ENCODE measurements around the gene TAMALIN. TPM values are rescaled to one million over a fixed set of nuclear protein-coding genes. Genes with fewer than 3 reads are reported as not detected.

TAMALIN gene
- total RNA-seq, 1 experiment from 2014 or later: 0.58 TPM

DNA sequence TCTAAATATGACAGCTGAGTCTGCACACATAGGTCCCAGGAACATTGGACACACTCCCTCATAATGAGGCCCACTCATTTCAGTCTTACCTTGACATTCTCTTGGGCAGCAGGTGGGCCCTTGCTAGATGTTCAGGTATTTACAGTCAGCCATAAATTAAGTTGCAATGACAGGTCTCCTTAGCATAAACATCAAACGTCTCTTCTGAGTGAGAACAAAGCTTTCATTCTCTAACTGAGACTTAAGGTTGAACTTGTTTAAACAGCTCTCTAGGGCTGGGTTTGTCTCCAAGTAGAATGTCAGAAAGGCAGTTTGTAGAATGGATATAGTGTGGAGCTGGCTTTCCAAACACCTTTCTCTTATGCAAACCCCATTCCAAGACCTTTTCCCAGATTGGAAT is 44.9 kb upstream of the TAMALIN start:
- Histone ChIP-seq H3K4me2 (ENCODE audit: low read length) (no peak overlapping the region), H3K4me1 (ENCODE audit: insufficient read depth, low read length) (no peaks in the 10 kb centered on the region), H3F3A (ENCODE audit: low read length, unreplicated experiment) (no peaks in the 10 kb centered on the region), H3K27ac (ENCODE audit: low read length) (no peak overlapping the region), H3K4me3 (ENCODE audit: low read length) (no peak overlapping the region), H3K9me2 (replicated peaks; ENCODE audit: low read length) (no peaks in the 10 kb centered on the region), H3K9ac (ENCODE audit: low read length) (no peak overlapping the region), H2AFZ (ENCODE audit: low read length) (no peak overlapping the region), H4K20me1 (ENCODE audit: low read length) (0 out of 2 replicates have a peak, but pooled peaks cover 5% of the 10 kb centered on the region), H3K27me3 (ENCODE audit: low read length) (no peaks in the 10 kb centered on the region), H3K79me2 (ENCODE audit: low read length) (peaks cover 51% of the 10 kb centered on the region), H3K9me3 (ENCODE audit: low read length) (no peaks in the 10 kb centered on the region), H3K36me3 (ENCODE audit: low read depth, low read length) (0 out of 2 replicates have a peak, but pooled peaks cover 9% of the 10 kb centered on the region)
- ATAC-seq (peak; percentile 72), DNase-seq (peak; percentile 28)
- POLR2A ChIA-PET (ENCODE audit: unreplicated experiment): interaction anchor here (0.6 kb wide), 2 partner anchors 15 to 126 kb away, joined by 3 to 6 read pairs; no protein-coding TSS in a partner anchor
- CTCF ChIA-PET: no interaction called here
- intact Hi-C loops (cut with micrococcal nuclease): no loop called here
- no peak for TF ChIP-seq CTCF (conservative IDR thresholded peaks at IDR 0.05; ENCODE audit: low read depth, low read length)
- TF ChIP-seq EZH2 (IDR thresholded peaks at IDR 0.05; ENCODE audit: low read length, unreplicated experiment): no peak
- no peak for TF ChIP-seq EZH2phosphoT487 (IDR thresholded peaks at IDR 0.05; ENCODE audit: borderline replicate concordance, low read length)
- no TSS peak for BruUV-seq (replicated peaks)

DNA sequence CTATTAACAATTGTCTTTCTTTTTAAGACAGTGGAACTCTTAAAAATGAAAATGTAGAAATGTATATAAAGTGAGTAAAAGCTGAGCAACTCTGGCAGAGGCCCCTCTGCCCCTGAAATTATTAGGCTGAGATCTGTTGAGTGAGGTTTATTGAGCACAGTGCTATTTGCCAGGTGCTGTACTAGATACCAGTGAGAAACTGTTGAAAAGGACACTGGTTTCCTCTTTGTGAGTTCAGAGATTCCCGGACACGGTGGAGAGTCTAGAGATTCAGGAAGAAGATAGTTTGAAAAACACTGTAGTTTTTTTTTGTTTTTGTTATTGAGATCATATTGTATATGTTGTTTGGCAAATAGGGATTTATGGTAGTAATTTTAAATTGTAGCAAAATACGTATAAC is 44.0 kb upstream of the TAMALIN start:
- POLR2A ChIA-PET (ENCODE audit: unreplicated experiment): no interaction called here
- Histone ChIP-seq H3K9me2 (replicated peaks; ENCODE audit: low read length) (no peaks in the 10 kb centered on the region), H2AFZ (ENCODE audit: low read length) (no peak overlapping the region), H3K9ac (ENCODE audit: low read length) (no peak overlapping the region), H3K4me3 (ENCODE audit: low read length) (no peak overlapping the region), H3K27me3 (ENCODE audit: low read length) (no peaks in the 10 kb centered on the region), H3K36me3 (ENCODE audit: low read depth, low read length) (0 out of 2 replicates have a peak, but pooled peaks cover 9% of the 10 kb centered on the region), H3K9me3 (ENCODE audit: low read length) (no peaks in the 10 kb centered on the region), H3F3A (ENCODE audit: low read length, unreplicated experiment) (no peaks in the 10 kb centered on the region), H3K4me2 (ENCODE audit: low read length) (no peak overlapping the region), H3K4me1 (ENCODE audit: insufficient read depth, low read length) (no peaks in the 10 kb centered on the region), H4K20me1 (ENCODE audit: low read length) (0 out of 2 replicates have a peak, but pooled peaks cover 5% of the 10 kb centered on the region), H3K27ac (ENCODE audit: low read length) (no peak overlapping the region), H3K79me2 (ENCODE audit: low read length) (peaks cover 49% of the 10 kb centered on the region)
- DNase-seq (no peak), ATAC-seq (no peak)
- BruUV-seq (replicated peaks): no TSS peak
- CTCF ChIA-PET: no interaction called here
- intact Hi-C loops (cut with micrococcal nuclease): no loop called here
- no peak for TF ChIP-seq CTCF (conservative IDR thresholded peaks at IDR 0.05; ENCODE audit: low read depth, low read length)
- no peak for TF ChIP-seq EZH2 (IDR thresholded peaks at IDR 0.05; ENCODE audit: low read length, unreplicated experiment)
- TF ChIP-seq EZH2phosphoT487 (IDR thresholded peaks at IDR 0.05; ENCODE audit: borderline replicate concordance, low read length): no peak

DNA sequence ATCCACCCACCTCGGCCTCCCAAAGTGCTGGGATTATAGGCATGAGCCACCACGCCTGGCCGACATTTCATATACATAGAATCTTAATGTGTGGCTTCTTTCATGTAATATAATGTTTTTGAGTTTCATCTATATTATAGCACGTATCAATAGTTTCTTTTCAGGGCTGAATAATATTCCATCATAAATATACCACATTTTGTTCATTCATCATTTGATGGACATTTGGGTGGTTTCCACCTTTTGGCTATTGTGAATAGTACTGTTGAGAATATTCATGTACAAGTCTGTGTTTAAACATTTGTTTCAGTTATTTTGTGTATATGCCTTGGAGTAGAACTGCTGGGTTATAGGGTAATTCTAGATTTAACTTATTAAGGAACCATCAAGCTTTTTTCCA is 43.3 kb upstream of the TAMALIN start:
- Histone ChIP-seq H2AFZ (ENCODE audit: low read length) (no peak overlapping the region), H3K79me2 (ENCODE audit: low read length) (peaks cover 43% of the 10 kb centered on the region), H3K9ac (ENCODE audit: low read length) (no peak overlapping the region), H4K20me1 (ENCODE audit: low read length) (0 out of 2 replicates have a peak, but pooled peaks cover 5% of the 10 kb centered on the region), H3K27me3 (ENCODE audit: low read length) (no peaks in the 10 kb centered on the region), H3K36me3 (ENCODE audit: low read depth, low read length) (0 out of 2 replicates have a peak, but pooled peaks cover 9% of the 10 kb centered on the region), H3K4me2 (ENCODE audit: low read length) (no peak overlapping the region), H3K9me2 (replicated peaks; ENCODE audit: low read length) (no peaks in the 10 kb centered on the region), H3K4me1 (ENCODE audit: insufficient read depth, low read length) (no peaks in the 10 kb centered on the region), H3F3A (ENCODE audit: low read length, unreplicated experiment) (no peaks in the 10 kb centered on the region), H3K27ac (ENCODE audit: low read length) (no peak overlapping the region), H3K9me3 (ENCODE audit: low read length) (no peaks in the 10 kb centered on the region), H3K4me3 (ENCODE audit: low read length) (no peak overlapping the region)
- intact Hi-C loops (cut with micrococcal nuclease): no loop called here
- no peak for ATAC-seq
- no peak for DNase-seq
- TF ChIP-seq CTCF (conservative IDR thresholded peaks at IDR 0.05; ENCODE audit: low read depth, low read length) (no peak), EZH2 (IDR thresholded peaks at IDR 0.05; ENCODE audit: low read length, unreplicated experiment) (no peak), EZH2phosphoT487 (IDR thresholded peaks at IDR 0.05; ENCODE audit: borderline replicate concordance, low read length) (no peak)
- BruUV-seq (replicated peaks): no TSS peak
- ChIA-PET POLR2A (ENCODE audit: unreplicated experiment) (no interaction called here), CTCF (no interaction called here)
